ENCODE data around the gene CEACAM21. TPM values are rescaled to one million over a fixed set of nuclear protein-coding genes. Genes with fewer than 3 reads are reported as not detected.

Gene CEACAM21
- total and polyA plus RNA-seq, 2 donors (not counting 1 experiment from before 2014, with no cell fraction given) = not detected

GRCh38 chr19:41587101-41587837, 11.3 kb downstream of the CEACAM21 start:
- Histone ChIP-seq H3K79me2 (ENCODE audit: control insufficient read depth, insufficient read depth, low read length) (no peaks in the 10 kb centered on the region), H3K4me1 (ENCODE audit: control insufficient read depth, extremely low read depth, insufficient read depth, low read length) (no peaks in the 10 kb centered on the region), H3K9me3 (ENCODE audit: control insufficient read depth, insufficient read depth, low read depth, low read length) (no peaks in the 10 kb centered on the region), H2AFZ (ENCODE audit: low read length) (no peak overlapping the region), H3K27ac (ENCODE audit: insufficient read depth, low read length) (no peak overlapping the region), H3K4me3 (replicated peaks in 1 of 4; ENCODE audit: control extremely low read depth in 1 of 4, insufficient read depth in 1 of 4, low read depth in 3 of 4, low read length in 4 of 4) (no peak overlapping the region), H3K4me2 (ENCODE audit: extremely low read depth, insufficient read depth, low read length) (no peak overlapping the region), H3K27me3 (ENCODE audit: control insufficient read depth, insufficient read depth, low read length) (no peaks in the 10 kb centered on the region), H3K9ac (ENCODE audit: insufficient read depth, low read length) (no peak overlapping the region), H3K36me3 (ENCODE audit: control insufficient read depth, insufficient read depth, low read length) (no peaks in the 10 kb centered on the region), H4K20me1 (ENCODE audit: control insufficient read depth, extremely low read depth, insufficient read depth, low read length) (no peaks in the 10 kb centered on the region)
- DNase-seq (ENCODE audit: low read depth in 2 of 2) = no peak
- TF ChIP-seq CTCF (conservative IDR thresholded peaks at IDR 0.05 in 1 of 2, IDR thresholded peaks at IDR 0.05 in 1 of 2; ENCODE audit: low read depth in 1 of 2, low read length in 2 of 2) (no peak), EZH2 (IDR thresholded peaks at IDR 0.05; ENCODE audit: low read length, missing control alignments) (no peak)

DNA sequence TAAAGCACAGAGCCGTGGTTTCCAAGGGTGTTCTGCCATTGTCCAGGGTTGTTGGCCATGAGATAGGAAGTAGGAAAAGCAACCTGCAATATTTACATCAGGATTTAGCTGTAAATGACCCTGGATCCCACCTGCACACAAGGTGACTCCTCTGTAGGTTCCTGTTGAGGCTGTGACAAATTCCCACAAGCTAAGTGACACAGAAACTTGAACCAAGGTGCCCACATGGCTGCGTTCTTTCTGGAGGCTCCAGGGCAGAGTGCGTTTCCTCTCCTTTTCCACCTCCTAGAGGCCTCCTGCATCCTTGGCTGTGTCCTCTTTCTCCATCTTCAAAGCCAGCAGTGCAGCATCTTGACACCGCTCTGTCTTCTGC, 11.9 kb downstream of the CEACAM21 start:
- Histone ChIP-seq H3K4me3 (replicated peaks in 1 of 4; ENCODE audit: control extremely low read depth in 1 of 4, insufficient read depth in 1 of 4, low read depth in 3 of 4, low read length in 4 of 4) (no peak overlapping the region), H3K36me3 (ENCODE audit: control insufficient read depth, insufficient read depth, low read length) (no peaks in the 10 kb centered on the region)

More for the DNA sequence above, 11.9 kb downstream of the CEACAM21 start:
- no peak overlapping the region for H3K9ac ChIP-seq (ENCODE audit: insufficient read depth, low read length)
- no peaks in the 10 kb centered on the region for H3K79me2 ChIP-seq (ENCODE audit: control insufficient read depth, insufficient read depth, low read length)
- DNase-seq (ENCODE audit: low read depth in 2 of 2) = no peak
- H3K27ac ChIP-seq (ENCODE audit: insufficient read depth, low read length) = no peak overlapping the region
- H4K20me1 ChIP-seq (ENCODE audit: control insufficient read depth, extremely low read depth, insufficient read depth, low read length) = no peaks in the 10 kb centered on the region
- H3K4me2 ChIP-seq (ENCODE audit: extremely low read depth, insufficient read depth, low read length) = no peak overlapping the region
- TF ChIP-seq CTCF (conservative IDR thresholded peaks at IDR 0.05 in 1 of 2, IDR thresholded peaks at IDR 0.05 in 1 of 2; ENCODE audit: low read depth in 1 of 2, low read length in 2 of 2) (no peak), EZH2 (IDR thresholded peaks at IDR 0.05; ENCODE audit: low read length, missing control alignments) (no peak)
- H3K9me3 ChIP-seq (ENCODE audit: control insufficient read depth, insufficient read depth, low read depth, low read length) = no peaks in the 10 kb centered on the region
- H2AFZ ChIP-seq (ENCODE audit: low read length) = no peak overlapping the region
- no peaks in the 10 kb centered on the region for H3K27me3 ChIP-seq (ENCODE audit: control insufficient read depth, insufficient read depth, low read length)
- H3K4me1 ChIP-seq (ENCODE audit: control insufficient read depth, extremely low read depth, insufficient read depth, low read length) = no peaks in the 10 kb centered on the region
